IPS-11a (cell line): Measurements from ENCODE around the gene NCLN.
"Not testable (repeated sequence)": the region's sequence is repeated elsewhere in the genome, so short reads cannot be mapped to it uniquely, and the experiment has no call there.

Source experiments
- H3K4me3 ChIP-seq: one replicate; pipeline ENCODE4 v1.5.1; 2013; ENCODE audit warnings: low read depth, low read length, control low read depth

NCLN gene

GRCh38 chr19:3154957-3155736 is 30.6 kb upstream of the NCLN start:
- H3K4me3 ChIP-seq: no peak overlapping the region

- no peak overlapping the region for H3K4me3 ChIP-seq
These were observed 28.5 kb upstream of the NCLN start for GRCh38 chr19:3157096-3157845.

GRCh38 chr19:3159565-3159964 is 26.2 kb upstream of the NCLN start:
- no peak overlapping the region for H3K4me3 ChIP-seq

- H3K4me3 ChIP-seq: no peak overlapping the region
These were observed 25.5 kb upstream of the NCLN start for GRCh38 chr19:3160219-3160618.

- H3K4me3 ChIP-seq: no peak overlapping the region
These were observed 24.3 kb upstream of the NCLN start for GRCh38 chr19:3161453-3161852.

- H3K4me3 ChIP-seq: no peak overlapping the region
These were observed 23.1 kb upstream of the NCLN start for GRCh38 chr19:3162418-3163229.

GRCh38 chr19:3163230-3163886 is 22.4 kb upstream of the NCLN start:
- no peak overlapping the region for H3K4me3 ChIP-seq

GRCh38 chr19:3163943-3164342 is 21.8 kb upstream of the NCLN start:
- H3K4me3 ChIP-seq: no peak overlapping the region

GRCh38 chr19:3167533-3168272 is 18.0 kb upstream of the NCLN start:
- no peak overlapping the region for H3K4me3 ChIP-seq

GRCh38 chr19:3171894-3172672 is 13.6 kb upstream of the NCLN start:
- no peak overlapping the region for H3K4me3 ChIP-seq

- H3K4me3 ChIP-seq: not testable (repeated sequence)
These were observed 13.1 kb upstream of the NCLN start for GRCh38 chr19:3172673-3173000.

GRCh38 chr19:3175781-3176714 is 9.7 kb upstream of the NCLN start:
- H3K4me3 ChIP-seq: no peak overlapping the region

- no peak overlapping the region for H3K4me3 ChIP-seq
These were observed 8.8 kb upstream of the NCLN start for GRCh38 chr19:3176715-3177501.

- H3K4me3 ChIP-seq: no peak within 1 kb of the TSS
These were observed 7.3 kb upstream of the NCLN start, which contains the start of gene S1PR4 for GRCh38 chr19:3178377-3178972. Gene S1PR4 (plus strand): TSS chr19:3178769. CDS start chr19:3178793, 24 bp downstream.

GRCh38 chr19:3178973-3179738 is 6.6 kb upstream of the NCLN start:
- no peak overlapping the region for H3K4me3 ChIP-seq

- H3K4me3 ChIP-seq: no peak overlapping the region
These were observed 5.9 kb upstream of the NCLN start for GRCh38 chr19:3179739-3180293.
